Measurements from ENCODE around the gene ADA.

Gene ADA

GRCh38 chr20:44632103-44632752 lies 19.3 kb downstream of the ADA start:
- DNase-seq (ENCODE audit: low read depth): no peak
- TF ChIP-seq CTCF (IDR thresholded peaks at IDR 0.05; ENCODE audit: control insufficient read depth, extremely low read depth, insufficient read depth): no peak
- H3K4me3 ChIP-seq (ENCODE audit: low read depth, low read length): no peak overlapping the region

- DNase-seq (ENCODE audit: low read depth): no peak
- H3K4me3 ChIP-seq (ENCODE audit: low read depth, low read length): no peak overlapping the region
- TF ChIP-seq CTCF (IDR thresholded peaks at IDR 0.05; ENCODE audit: control insufficient read depth, extremely low read depth, insufficient read depth): no peak
Measured at GRCh38 chr20:44630297-44630696, 21.2 kb downstream of the ADA start.

- DNase-seq (ENCODE audit: low read depth): no peak
- no peak overlapping the region for H3K4me3 ChIP-seq (ENCODE audit: low read depth, low read length)
- TF ChIP-seq CTCF (IDR thresholded peaks at IDR 0.05; ENCODE audit: control insufficient read depth, extremely low read depth, insufficient read depth): no peak
Measured at GRCh38 chr20:44629542-44629941, 22.0 kb downstream of the ADA start.

GRCh38 chr20:44629017-44629385 lies 22.5 kb downstream of the ADA start:
- DNase-seq (ENCODE audit: low read depth): no peak
- H3K4me3 ChIP-seq (ENCODE audit: low read depth, low read length): no peak overlapping the region
- no peak for TF ChIP-seq CTCF (IDR thresholded peaks at IDR 0.05; ENCODE audit: control insufficient read depth, extremely low read depth, insufficient read depth)

GRCh38 chr20:44627364-44628010 lies 24.0 kb downstream of the ADA start:
- no peak overlapping the region for H3K4me3 ChIP-seq (ENCODE audit: low read depth, low read length)
- TF ChIP-seq CTCF (IDR thresholded peaks at IDR 0.05; ENCODE audit: control insufficient read depth, extremely low read depth, insufficient read depth): no peak
- no peak for DNase-seq (ENCODE audit: low read depth)

- no peak overlapping the region for H3K4me3 ChIP-seq (ENCODE audit: low read depth, low read length)
- no peak for TF ChIP-seq CTCF (IDR thresholded peaks at IDR 0.05; ENCODE audit: control insufficient read depth, extremely low read depth, insufficient read depth)
- no peak for DNase-seq (ENCODE audit: low read depth)
Measured at GRCh38 chr20:44626278-44626677, 25.2 kb downstream of the ADA start.

- no peak for DNase-seq (ENCODE audit: low read depth)
- no peak overlapping the region for H3K4me3 ChIP-seq (ENCODE audit: low read depth, low read length)
- no peak for TF ChIP-seq CTCF (IDR thresholded peaks at IDR 0.05; ENCODE audit: control insufficient read depth, extremely low read depth, insufficient read depth)
Measured at GRCh38 chr20:44625361-44625760, 26.1 kb downstream of the ADA start.
